Keratinocyte (primary cell): ENCODE data around the gene ZNF560. TPM values are rescaled to one million over a fixed set of nuclear protein-coding genes. Genes with fewer than 3 reads are reported as not detected.
A peak's percentile ranks its signal among the peaks of the same experiment; 100 is the strongest.

Experiments
- DNase-seq: peaks from one replicate; pipeline ENCODE4 v3.0.0-alpha.2; 2011; ENCODE audit warnings: low read depth, missing footprints, low spot score
- FAIRE-seq: peaks from 2 replicates; lab custom pipeline; 2011; peaks lifted over from hg19 to GRCh38; lab: Jason Lieb, UNC
- H2AFZ ChIP-seq: 2 replicates; pipeline ENCODE4 v1.6.0; 2012; ENCODE audit warnings: low read length, control low read depth, inconsistent platforms; ENCODE audit not compliant: control insufficient read depth
- H3K27ac ChIP-seq: 2 replicates; pipeline ENCODE4 v1.5.1; 2011; ENCODE audit warnings: low read length; ENCODE audit not compliant: control insufficient read depth, insufficient read depth
- H3K27me3 ChIP-seq: 3 replicates; pipeline ENCODE4 v1.6.0; 2011; ENCODE audit warnings: low read length; ENCODE audit not compliant: control insufficient read depth, insufficient read depth; ENCODE audit errors: extremely low read depth
- H3K36me3 ChIP-seq, 2 experiments: 2 replicates in 1 of 2; 3 replicates in 1 of 2; pipeline ENCODE4 v1.5.1; 2011; ENCODE audit warnings: low read length in 2 of 2, mild to moderate bottlenecking in 1 of 2; ENCODE audit not compliant: control insufficient read depth in 2 of 2, insufficient read depth in 2 of 2; ENCODE audit errors: extremely low read depth in 1 of 2
- H3K4me1 ChIP-seq: 3 replicates; pipeline ENCODE4 v1.5.1; 2011; ENCODE audit warnings: low read length; ENCODE audit not compliant: control insufficient read depth, insufficient read depth; ENCODE audit errors: extremely low read depth
- H3K4me2 ChIP-seq: 3 replicates; pipeline ENCODE4 v1.6.0; 2011; ENCODE audit warnings: low read depth, low read length; ENCODE audit not compliant: control insufficient read depth, insufficient read depth; ENCODE audit errors: extremely low read depth
- H3K4me3 ChIP-seq, 3 experiments: fragments of 200-600 bp in 1 of 3; sonication (generic) in 1 of 3; 2 replicates in 2 of 3; 3 replicates in 1 of 3; pipeline ENCODE4 v1.5.1; 2011 to 2016; ENCODE audit warnings: low read length in 3 of 3, mild to moderate bottlenecking in 3 of 3, control low read depth in 2 of 3, inconsistent platforms in 1 of 3, low read depth in 1 of 3, mixed read lengths in 1 of 3, mixed run types in 1 of 3, moderate library complexity in 1 of 3; ENCODE audit not compliant: control insufficient read depth in 2 of 3, insufficient read depth in 2 of 3; ENCODE audit errors: extremely low read depth in 1 of 3
- H3K79me2 ChIP-seq: 2 replicates; pipeline ENCODE4 v1.6.0; 2012; ENCODE audit warnings: low read length; ENCODE audit not compliant: control insufficient read depth, insufficient read depth
- H3K9ac ChIP-seq: 3 replicates; pipeline ENCODE4 v1.6.0; 2011; ENCODE audit warnings: low read length; ENCODE audit not compliant: control insufficient read depth, insufficient read depth; ENCODE audit errors: extremely low read depth
- H3K9me1 ChIP-seq: 3 replicates; pipeline ENCODE4 v1.6.0; 2011; ENCODE audit warnings: low read length; ENCODE audit not compliant: control insufficient read depth, insufficient read depth; ENCODE audit errors: extremely low read depth
- H3K9me3 ChIP-seq: 2 replicates; pipeline ENCODE4 v1.5.1; 2012; ENCODE audit warnings: low read depth, low read length; ENCODE audit not compliant: control insufficient read depth
- H4K20me1 ChIP-seq: 3 replicates; pipeline ENCODE4 v1.6.0; 2011; ENCODE audit warnings: low read length; ENCODE audit not compliant: control insufficient read depth, insufficient read depth; ENCODE audit errors: extremely low read depth
- CTCF ChIP-seq, 3 experiments: IDR thresholded peaks in 1 of 3; conservative IDR thresholded peaks in 1 of 3; optimal IDR thresholded peaks in 1 of 3; 2 replicates in 2 of 3; 3 replicates in 1 of 3; pipeline versions ENCODE3 to v1.5.1; 2011; ENCODE audit warnings: low read length in 3 of 3, mild to moderate bottlenecking in 3 of 3, moderate library complexity in 2 of 3, control low read depth in 1 of 3, inconsistent platforms in 1 of 3; ENCODE audit not compliant: insufficient read depth in 2 of 3; ENCODE audit errors: extremely low read depth in 1 of 3
- EZH2 ChIP-seq: IDR thresholded peaks from one replicate; pipeline ENCODE4 v1.6.1; 2012; ENCODE audit warnings: inconsistent platforms, mild to moderate bottlenecking, low read length, moderate library complexity
- dilution Hi-C: fragments of 300-500 bp; cut with MboI; formaldehyde crosslinking; loops from one replicate; pipeline ENCODE4 v1.7.0; 2020; ENCODE audit warnings: low sequenced_read_pairs; ENCODE audit not compliant: extremely low pct_ligation_motif_present
- polyA plus RNA-seq, 5 experiments: library from polyadenylated mRNA; depleted of rRNA in 3 of 5; stranded (reverse) in 3 of 5; stranded (forward) in 1 of 5; unstranded in 1 of 5; fragments of >200 nt; gene quantifications; 1 replicate in 1 of 5; 2 replicates in 3 of 5; 3 replicates in 1 of 5; pipeline versions ENCODE4 v1.2.1 to v1.2.3, GENCODE V29; 2011 to 2012; ENCODE audit warnings: missing spikeins in 2 of 5, low read depth in 1 of 5, low replicate concordance in 1 of 5

ZNF560 gene
- polyA plus RNA-seq, 1 donor (not counting 4 experiments of a cell fraction or from before 2014, with no cell fraction given), result 0.04 TPM

GRCh38 chr19:9435279-9436268, 62.8 kb downstream of the ZNF560 start, which contains the start of gene ZNF266:
Gene ZNF266, minus strand, starts transcription at chr19:9435573. Its CDS starts 15,484 bp downstream, at chr19:9420089.
- Histone ChIP-seq H3K9me1 (no peaks in the 10 kb centered on the region), H3K4me1 (peaks cover 12% of the 10 kb centered on the region), H2AFZ (peak within 1 kb of the TSS; percentile 98), H4K20me1 (no peaks in the 10 kb centered on the region), H3K9ac (peak within 1 kb of the TSS; percentile 87), H3K4me3 (peak within 1 kb of the TSS; percentile 71 to 94 (median 93)), H3K9me3 (no peaks in the 10 kb centered on the region), H3K4me2 (peak within 1 kb of the TSS; percentile 93), H3K36me3 (peaks cover 2 to 6% of the 10 kb centered on the region in 2 experiments), H3K27me3 (no peaks in the 10 kb centered on the region), H3K79me2 (peaks cover 17% of the 10 kb centered on the region), H3K27ac (peak within 1 kb of the TSS; percentile 87)
- TF ChIP-seq CTCF (optimal IDR thresholded peaks at IDR 0.05 in 1 of 3, IDR thresholded peaks at IDR 0.05 in 1 of 3, conservative IDR thresholded peaks at IDR 0.05 in 1 of 3; ENCODE audit: extremely low read depth in 1 of 3, insufficient read depth in 2 of 3, low read length in 3 of 3), result peak; percentile 44 to 85 (median 74)
- TF ChIP-seq EZH2, result no peak
- dilution Hi-C loops, result no loop called here
- peak; percentile 68 for FAIRE-seq
- peak; percentile 28 for DNase-seq

GRCh38 chr19:9431475-9431874, 66.9 kb downstream of the ZNF560 start:
- peaks cover 12% of the 10 kb centered on the region for H3K4me1 ChIP-seq
- H3K79me2 ChIP-seq, result peaks cover 18% of the 10 kb centered on the region
- TF ChIP-seq CTCF (optimal IDR thresholded peaks at IDR 0.05 in 1 of 3, IDR thresholded peaks at IDR 0.05 in 1 of 3, conservative IDR thresholded peaks at IDR 0.05 in 1 of 3; ENCODE audit: extremely low read depth in 1 of 3, insufficient read depth in 2 of 3, low read length in 3 of 3), result peak; percentile 70 to 80 (median 75)
- no peak for TF ChIP-seq EZH2
- no peak overlapping the region for H3K4me2 ChIP-seq
- peaks cover 2 to 6% of the 10 kb centered on the region in 2 experiments for H3K36me3 ChIP-seq
- dilution Hi-C loops, result no loop called here
- H3K9me3 ChIP-seq, result no peaks in the 10 kb centered on the region
- no peak overlapping the region for H3K4me3 ChIP-seq
- no peak overlapping the region for H3K9ac ChIP-seq
- H3K27me3 ChIP-seq, result no peaks in the 10 kb centered on the region
- no peak overlapping the region for H2AFZ ChIP-seq
- H4K20me1 ChIP-seq, result no peaks in the 10 kb centered on the region
- H3K27ac ChIP-seq, result no peak overlapping the region
- DNase-seq, result peak; percentile 5
- FAIRE-seq, result peak; percentile 39
- no peaks in the 10 kb centered on the region for H3K9me1 ChIP-seq
